SK-N-MC (cell line): Measurements from ENCODE around the gene FHAD1.

Experiments used
- FOXP2 ChIP-seq: optimal IDR thresholded peaks from 2 replicates; pipeline ENCODE3; 2011; ENCODE audit warnings: mild to moderate bottlenecking, moderate library complexity; ENCODE audit not compliant: insufficient read depth; ENCODE audit errors: extremely low read length, control extremely low read depth
- POLR2AphosphoS5 ChIP-seq: IDR thresholded peaks from 2 replicates; pipeline ENCODE4 v1.6.1; 2012; ENCODE audit warnings: mild to moderate bottlenecking, low read depth, low read length, borderline replicate concordance

GRCh38 chr1:15329104-15329820, 82.2 kb downstream of the FHAD1 start:
- TF ChIP-seq POLR2AphosphoS5: no peak
- no peak for TF ChIP-seq FOXP2
